ENCODE measurements around the gene WDR53. TPM values are rescaled to one million over a fixed set of nuclear protein-coding genes. Genes with fewer than 3 reads are reported as not detected.

The WDR53 gene
- total and polyA plus RNA-seq, 9 of the 15 experiments (the other 6 are each of a cell fraction or from before 2014, with no cell fraction given): 13.0 to 34.5 (median 20.9) TPM

GRCh38 chr3:196611761-196612483, 43.6 kb upstream of the WDR53 start (continued):
- TF ChIP-seq, protein P1, sequence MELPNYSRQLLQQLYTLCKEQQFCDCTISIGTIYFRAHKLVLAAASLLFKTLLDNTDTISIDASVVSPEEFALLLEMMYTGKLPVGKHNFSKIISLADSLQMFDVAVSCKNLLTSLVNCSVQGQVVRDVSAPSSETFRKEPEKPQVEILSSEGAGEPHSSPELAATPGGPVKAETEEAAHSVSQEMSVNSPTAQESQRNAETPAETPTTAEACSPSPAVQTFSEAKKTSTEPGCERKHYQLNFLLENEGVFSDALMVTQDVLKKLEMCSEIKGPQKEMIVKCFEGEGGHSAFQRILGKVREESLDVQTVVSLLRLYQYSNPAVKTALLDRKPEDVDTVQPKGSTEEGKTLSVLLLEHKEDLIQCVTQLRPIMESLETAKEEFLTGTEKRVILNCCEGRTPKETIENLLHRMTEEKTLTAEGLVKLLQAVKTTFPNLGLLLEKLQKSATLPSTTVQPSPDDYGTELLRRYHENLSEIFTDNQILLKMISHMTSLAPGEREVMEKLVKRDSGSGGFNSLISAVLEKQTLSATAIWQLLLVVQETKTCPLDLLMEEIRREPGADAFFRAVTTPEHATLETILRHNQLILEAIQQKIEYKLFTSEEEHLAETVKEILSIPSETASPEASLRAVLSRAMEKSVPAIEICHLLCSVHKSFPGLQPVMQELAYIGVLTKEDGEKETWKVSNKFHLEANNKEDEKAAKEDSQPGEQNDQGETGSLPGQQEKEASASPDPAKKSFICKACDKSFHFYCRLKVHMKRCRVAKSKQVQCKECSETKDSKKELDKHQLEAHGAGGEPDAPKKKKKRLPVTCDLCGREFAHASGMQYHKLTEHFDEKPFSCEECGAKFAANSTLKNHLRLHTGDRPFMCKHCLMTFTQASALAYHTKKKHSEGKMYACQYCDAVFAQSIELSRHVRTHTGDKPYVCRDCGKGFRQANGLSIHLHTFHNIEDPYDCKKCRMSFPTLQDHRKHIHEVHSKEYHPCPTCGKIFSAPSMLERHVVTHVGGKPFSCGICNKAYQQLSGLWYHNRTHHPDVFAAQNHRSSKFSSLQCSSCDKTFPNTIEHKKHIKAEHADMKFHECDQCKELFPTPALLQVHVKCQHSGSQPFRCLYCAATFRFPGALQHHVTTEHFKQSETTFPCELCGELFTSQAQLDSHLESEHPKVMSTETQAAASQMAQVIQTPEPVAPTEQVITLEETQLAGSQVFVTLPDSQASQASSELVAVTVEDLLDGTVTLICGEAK (IDR thresholded peaks at IDR 0.05): peak; percentile 74
- TF ChIP-seq, protein P1 (CRISPR knock-in tag; IDR thresholded peaks at IDR 0.05): no peak
- TF ChIP-seq MEF2D (tag; conservative IDR thresholded peaks at IDR 0.05; ENCODE audit: low read depth) (no peak), SMARCA5 (IDR thresholded peaks at IDR 0.05) (no peak), ZNF41 (CRISPR knock-in tag; conservative IDR thresholded peaks at IDR 0.05) (no peak), POLR2B (IDR thresholded peaks at IDR 0.05; ENCODE audit: low read depth, partially characterized antibody) (peak; percentile 29), ZNF655 (CRISPR knock-in tag; IDR thresholded peaks at IDR 0.05) (no peak), ZNF3 (CRISPR knock-in tag; IDR thresholded peaks at IDR 0.05) (no peak), NUFIP1 (IDR thresholded peaks at IDR 0.05; ENCODE audit: partially characterized antibody) (no peak), MAFF (IDR thresholded peaks at IDR 0.05; ENCODE audit: low read length) (no peak), ZNF165 (CRISPR knock-in tag; IDR thresholded peaks at IDR 0.05; ENCODE audit: borderline replicate concordance) (no peak)
- TF ChIP-seq, protein P2, sequence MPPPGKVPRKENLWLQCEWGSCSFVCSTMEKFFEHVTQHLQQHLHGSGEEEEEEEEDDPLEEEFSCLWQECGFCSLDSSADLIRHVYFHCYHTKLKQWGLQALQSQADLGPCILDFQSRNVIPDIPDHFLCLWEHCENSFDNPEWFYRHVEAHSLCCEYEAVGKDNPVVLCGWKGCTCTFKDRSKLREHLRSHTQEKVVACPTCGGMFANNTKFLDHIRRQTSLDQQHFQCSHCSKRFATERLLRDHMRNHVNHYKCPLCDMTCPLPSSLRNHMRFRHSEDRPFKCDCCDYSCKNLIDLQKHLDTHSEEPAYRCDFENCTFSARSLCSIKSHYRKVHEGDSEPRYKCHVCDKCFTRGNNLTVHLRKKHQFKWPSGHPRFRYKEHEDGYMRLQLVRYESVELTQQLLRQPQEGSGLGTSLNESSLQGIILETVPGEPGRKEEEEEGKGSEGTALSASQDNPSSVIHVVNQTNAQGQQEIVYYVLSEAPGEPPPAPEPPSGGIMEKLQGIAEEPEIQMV (tag; conservative IDR thresholded peaks at IDR 0.05; ENCODE audit: low read depth): no peak
